Left ventricle myocardium superior (tissue), 1 donor: ENCODE measurements around the gene FGF18. TPM values are rescaled to one million over a fixed set of nuclear protein-coding genes. Genes with fewer than 3 reads are reported as not detected.
A peak's percentile ranks its signal among the peaks of the same experiment; 100 is the strongest.

ENCODE experiments used
- ATAC-seq: fragments of 200-7000 bp; cut with Tn5 transposase; one replicate; pipeline ENCODE4 v1.9.1; 2020; ENCODE audit warnings: mild to moderate bottlenecking, moderate library complexity
- DNase-seq: peaks from one replicate; pipeline ENCODE4 v3.0.0-alpha.2; 2020
- intact Hi-C: fragments of 100-400 bp; cut with micrococcal nuclease; formaldehyde crosslinking; loops from one replicate; pipeline ENCODE4 v1.11.0; 2022
- total RNA-seq: library from RNA; stranded (reverse); fragmentation: NEBNext Ultra II Directional; extraction: Animal tissue kit (Norgen Biotek cat#: 25700); gene quantifications from one replicate; pipeline ENCODE4 v1.2.1, GENCODE V29; 2021
- donor health status: DM: no; HTN: yes; CAD: no; lungs with severe emphysema.

The FGF18 gene
- total RNA-seq, 1 donor from 2014 or later, result 18.5 TPM

DNA sequence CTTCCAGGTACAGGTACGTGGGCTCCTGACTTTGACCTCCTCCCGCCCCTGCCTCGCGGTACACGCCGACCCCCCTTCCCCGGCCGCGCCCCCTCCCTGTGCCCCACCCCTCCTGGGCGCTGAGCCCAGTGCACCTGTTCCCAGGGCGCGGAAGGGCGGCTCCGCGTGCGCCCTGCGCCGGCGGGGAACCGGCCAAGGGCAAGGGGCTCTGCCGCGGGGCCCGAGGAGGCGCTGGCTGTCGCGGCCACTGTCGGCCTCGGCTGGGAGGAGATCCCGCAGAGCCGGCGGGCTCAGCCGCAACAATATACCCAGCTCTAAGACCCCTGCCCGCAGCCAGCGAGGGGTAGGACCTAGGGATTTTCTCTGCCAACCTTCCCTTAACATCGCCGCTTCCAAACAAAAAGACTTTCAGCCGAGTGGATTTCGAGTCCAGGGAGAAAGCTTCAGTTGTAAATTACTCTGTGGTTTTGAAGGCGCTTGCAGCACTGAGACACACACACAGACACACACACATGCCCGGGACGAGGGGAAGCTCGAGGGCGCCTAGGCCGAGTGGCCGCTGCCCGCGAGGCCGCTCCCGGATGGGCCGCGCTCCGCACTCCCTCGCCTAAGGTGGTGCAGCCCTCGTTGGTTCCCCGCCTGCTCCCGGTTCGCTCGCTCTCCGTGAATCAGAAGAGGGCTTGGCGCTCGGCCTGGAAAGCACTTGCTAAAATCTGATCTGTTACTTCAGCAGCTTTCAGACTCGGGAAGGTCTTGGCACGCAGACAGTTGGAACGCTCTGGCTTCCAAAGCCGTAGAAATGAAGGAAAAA lies 1.2 kb downstream of the FGF18 start:
- intact Hi-C loops, result no loop called here
- ATAC-seq, result peak; percentile 64

DNA sequence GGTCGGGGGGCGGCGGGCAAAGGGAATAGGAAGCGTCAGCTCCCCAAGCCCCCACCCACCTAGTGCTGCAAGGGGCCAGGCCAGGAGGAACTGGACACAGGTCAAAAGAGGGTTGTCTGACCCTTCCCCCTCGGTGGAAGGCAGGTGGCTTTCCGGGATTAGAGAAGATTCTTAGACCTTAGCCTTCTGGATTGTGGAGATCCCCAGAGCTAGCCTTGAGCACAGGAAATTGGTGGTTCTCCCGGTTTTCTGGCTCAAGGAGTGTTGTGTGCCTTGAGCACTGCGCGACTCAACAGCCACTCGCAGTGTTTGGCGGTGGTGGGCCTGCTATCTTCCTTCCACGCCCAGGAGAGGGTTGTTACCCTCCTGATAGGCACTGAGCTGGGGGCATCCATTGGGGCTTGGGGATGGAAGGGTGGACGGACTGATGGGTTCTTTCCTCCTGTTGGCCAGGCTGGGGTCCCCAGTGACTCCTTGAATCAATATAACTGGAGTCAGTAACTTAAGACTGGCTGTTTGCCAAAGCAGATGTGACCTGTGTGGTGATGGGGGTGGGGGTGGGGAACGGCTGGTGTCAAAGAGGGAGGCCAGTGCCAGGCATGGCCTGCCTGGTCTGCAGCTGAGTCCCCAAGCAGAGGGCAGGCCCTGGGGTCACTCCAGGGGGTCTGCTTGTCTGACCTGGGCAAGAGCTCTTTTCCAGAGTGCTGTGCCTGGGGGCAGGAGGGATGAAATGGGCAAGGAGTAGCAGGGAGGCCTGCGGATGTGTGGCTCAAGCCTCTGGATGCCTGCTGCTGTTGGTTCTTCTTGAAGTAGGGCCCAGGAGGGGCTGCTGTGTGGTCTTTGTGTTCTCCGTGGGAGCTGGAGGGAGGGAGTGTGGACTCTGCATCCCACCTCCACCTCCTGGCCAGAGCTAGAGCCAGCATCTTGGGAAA lies 2.1 kb downstream of the FGF18 start:
- DNase-seq, result no peak
- intact Hi-C loops, result no loop called here
- ATAC-seq, result no peak

More for the DNA sequence above, 1.2 kb downstream of the FGF18 start:
- DNase-seq, result peak; percentile 95

GRCh38 chr5:171422495-171422894 lies 3.0 kb downstream of the FGF18 start:
- no peak for DNase-seq
- intact Hi-C loops, result no loop called here
- no peak for ATAC-seq

GRCh38 chr5:171422902-171423663 lies 3.6 kb downstream of the FGF18 start:
- intact Hi-C loops, result no loop called here
- no peak for DNase-seq
- no peak for ATAC-seq

DNA sequence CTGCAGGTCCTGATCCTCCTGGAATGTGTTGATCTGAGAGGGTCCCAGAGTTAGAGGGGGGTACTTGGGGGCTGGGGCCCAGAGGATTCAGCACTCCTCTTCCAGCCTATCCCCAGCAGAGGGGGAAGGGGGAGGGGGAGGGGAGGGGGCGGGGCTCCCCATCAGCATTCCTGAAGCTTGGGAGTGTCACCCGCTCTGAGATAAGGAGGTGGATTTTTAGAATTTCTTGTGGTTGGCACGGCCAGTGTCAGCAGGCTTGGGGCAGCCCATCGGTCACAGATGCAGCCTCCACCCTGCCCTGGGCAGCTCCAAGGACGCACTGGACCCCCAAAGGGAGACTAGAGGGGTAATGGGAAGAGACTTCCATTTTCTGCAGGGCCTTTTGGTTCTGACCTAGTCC lies 5.3 kb downstream of the FGF18 start:
- no peak for ATAC-seq
- DNase-seq, result no peak
- intact Hi-C loops, result no loop called here

DNA sequence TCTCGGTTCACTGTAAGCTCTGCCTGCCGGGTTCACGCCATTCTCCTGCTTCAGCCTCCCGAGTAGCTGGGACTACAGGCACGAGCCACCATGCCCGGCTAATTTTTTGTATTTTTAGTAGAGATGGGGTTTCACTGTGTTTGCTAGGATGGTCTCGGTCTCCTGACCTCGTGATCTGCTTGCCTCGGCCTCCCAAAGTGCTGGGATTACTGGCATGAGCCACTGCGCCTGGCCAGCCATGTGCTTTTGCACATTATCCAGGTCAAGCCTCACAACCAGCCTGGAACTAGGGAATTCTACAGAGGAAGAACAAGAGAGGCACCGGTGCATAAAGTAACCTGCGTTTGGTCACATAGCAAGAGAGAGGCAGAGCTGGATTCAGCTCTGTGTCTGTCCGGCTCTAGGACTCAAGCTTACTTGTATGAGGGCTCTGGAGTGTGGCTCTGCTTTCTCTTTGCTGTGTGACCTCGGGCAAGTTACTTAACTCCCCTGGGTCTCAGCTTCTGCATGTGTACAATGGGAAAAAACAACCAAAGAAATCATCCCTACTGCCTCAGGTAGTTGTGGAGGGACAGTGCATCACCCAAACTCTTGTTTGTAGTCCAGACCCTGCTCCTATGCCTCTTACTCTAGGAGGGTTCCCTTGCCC lies 6.3 kb downstream of the FGF18 start:
- ATAC-seq, result no peak
- intact Hi-C loops, result no loop called here
- no peak for DNase-seq

GRCh38 chr5:171426266-171426665 lies 6.8 kb downstream of the FGF18 start:
- DNase-seq, result no peak
- intact Hi-C loops, result no loop called here
- ATAC-seq, result no peak

DNA sequence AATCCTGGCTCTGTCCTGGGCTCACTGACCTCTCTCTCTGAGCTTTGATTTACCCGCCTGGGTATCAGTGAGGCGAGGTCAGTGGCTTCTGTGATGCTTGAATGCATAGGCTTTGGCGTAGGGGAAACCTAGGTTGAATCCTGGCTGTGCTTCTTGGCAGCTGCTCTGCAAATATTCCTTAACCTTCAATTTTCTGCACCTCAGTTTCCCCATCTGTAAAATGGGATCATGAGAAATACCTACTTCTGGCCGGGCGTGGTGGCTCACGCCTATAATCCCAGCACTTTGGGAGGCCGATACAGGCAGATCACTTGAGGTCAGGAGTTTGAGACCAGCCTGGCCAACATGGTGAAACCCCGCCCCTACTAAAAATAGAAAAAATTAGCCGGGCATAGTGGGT lies 7.2 kb downstream of the FGF18 start:
- DNase-seq (no peak), ATAC-seq (peak; percentile 3)
- intact Hi-C loops, result no loop called here

DNA sequence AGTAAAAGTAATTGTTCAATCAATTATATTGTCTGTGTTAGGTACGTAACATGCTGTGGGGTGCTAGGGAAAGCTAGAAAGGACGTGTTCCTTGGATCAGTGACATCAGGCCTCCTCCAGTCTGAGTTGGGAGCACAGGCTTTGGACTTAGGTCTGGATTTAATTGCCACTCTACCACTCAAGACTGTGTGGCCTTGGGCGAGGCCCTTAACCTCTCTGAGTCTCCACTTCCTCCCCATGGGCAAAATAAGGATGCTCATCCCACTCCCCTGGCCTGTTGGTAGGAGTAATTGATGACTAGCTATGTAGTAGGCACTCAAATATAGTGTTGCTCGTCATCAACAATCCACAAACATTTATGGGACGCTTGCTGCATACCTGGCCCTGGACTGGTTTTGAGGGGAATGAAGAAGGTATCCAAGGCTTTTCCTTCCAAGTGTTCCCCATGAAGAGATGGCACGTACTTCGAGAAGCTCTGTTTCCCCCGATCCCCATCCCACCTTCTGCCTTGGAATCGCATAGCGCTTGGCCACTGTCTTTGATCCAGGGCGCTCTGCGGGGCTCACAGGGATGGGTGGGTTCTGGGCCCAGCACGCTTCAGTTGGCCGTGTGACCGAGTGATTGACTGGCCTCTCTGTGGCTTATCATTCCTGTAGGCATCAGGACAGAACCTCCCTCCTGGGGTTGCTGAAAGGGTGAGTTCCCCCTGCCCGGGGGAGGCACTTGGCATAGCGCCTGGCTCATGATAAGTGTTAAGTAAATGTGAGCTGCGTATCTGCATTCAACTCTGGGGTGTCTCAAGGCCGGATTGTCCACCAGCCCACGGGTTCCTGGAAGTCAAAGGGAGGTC lies 8.1 kb downstream of the FGF18 start:
- intact Hi-C loops, result no loop called here
- DNase-seq (peak; percentile 86), ATAC-seq (peak; percentile 79)

GRCh38 chr5:171428168-171428696 lies 8.8 kb downstream of the FGF18 start:
- intact Hi-C loops, result no loop called here
- DNase-seq (no peak), ATAC-seq (peak; percentile 1)

- DNase-seq (no peak), ATAC-seq (no peak)
- intact Hi-C loops, result no loop called here
Measured at GRCh38 chr5:171428809-171429542, 9.5 kb downstream of the FGF18 start.

DNA sequence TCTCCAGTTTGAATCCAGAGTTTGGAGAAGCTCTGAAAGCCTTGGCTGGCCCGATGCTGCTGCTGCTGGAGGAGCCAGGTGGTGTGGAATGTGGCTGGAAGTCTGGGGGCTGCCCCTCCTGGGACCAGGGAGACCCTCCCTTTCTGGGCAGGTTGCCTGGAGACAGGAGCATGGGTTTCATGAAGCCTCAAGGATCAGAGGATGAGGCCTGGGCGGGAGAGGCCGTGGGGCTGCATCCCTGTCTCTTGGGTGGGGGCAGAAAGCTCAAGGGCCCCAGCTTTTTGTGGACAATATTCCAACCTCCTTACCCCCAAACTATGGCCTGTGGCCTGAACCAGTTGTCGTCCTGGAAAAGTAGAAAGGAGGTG lies 10.1 kb downstream of the FGF18 start:
- intact Hi-C loops, result no loop called here
- ATAC-seq, result no peak
- DNase-seq, result no peak

DNA sequence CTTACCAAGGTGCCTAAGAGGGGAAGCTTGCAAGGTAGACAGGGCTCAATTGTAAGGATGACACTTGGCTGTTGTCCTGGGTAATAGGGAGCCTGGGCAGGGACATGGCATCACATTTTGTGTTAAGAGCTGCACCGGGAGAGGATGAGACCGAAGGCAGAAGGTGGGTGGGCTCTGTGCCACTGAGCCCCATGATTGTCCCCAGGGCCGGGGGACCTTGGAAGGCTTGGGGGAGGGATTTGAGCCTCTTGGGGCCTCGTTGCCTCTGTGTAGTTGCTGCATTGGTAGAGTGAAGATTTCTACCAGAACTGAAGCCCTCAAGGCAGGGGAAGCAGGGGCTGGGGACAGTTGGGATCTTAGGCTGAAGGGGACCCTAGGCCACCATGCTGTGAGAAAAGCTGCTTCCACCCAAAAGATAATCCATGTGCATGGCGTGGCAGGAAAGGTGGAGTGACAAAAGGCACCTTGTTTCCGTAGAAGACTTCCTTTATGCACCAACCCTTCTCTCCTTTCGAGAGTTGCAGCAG lies 11.9 kb downstream of the FGF18 start:
- ATAC-seq, result no peak
- intact Hi-C loops, result no loop called here
- no peak for DNase-seq

GRCh38 chr5:171432076-171432475 lies 12.6 kb downstream of the FGF18 start:
- intact Hi-C loops, result no loop called here
- no peak for ATAC-seq
- peak; percentile 61 for DNase-seq

- intact Hi-C loops, result no loop called here
- DNase-seq, result no peak
- ATAC-seq, result no peak
Measured at GRCh38 chr5:171432583-171433351, 13.3 kb downstream of the FGF18 start.

DNA sequence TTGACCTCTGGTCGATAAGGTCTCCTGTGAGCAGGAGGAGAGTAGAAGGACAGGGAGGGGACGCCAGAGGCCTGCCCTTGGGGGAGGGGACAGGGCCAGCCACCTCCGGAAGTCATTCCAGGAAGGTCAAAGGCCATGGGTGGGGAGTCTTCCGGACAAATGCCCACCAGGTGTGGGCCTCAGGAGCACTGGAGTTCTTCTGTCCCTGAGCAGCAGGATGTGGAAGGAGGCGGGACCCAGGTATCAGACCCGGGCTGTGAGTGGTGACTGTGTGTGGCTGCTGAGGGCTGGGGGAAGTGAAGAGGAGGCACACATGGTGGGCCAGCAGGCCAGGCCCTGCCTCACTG lies 13.9 kb downstream of the FGF18 start:
- intact Hi-C loops, result no loop called here
- ATAC-seq, result no peak
- no peak for DNase-seq
